NCI-H1092 (cell line): ENCODE data around the gene AGBL3.
"Not testable (repeated sequence)": the region's sequence is repeated elsewhere in the genome, so short reads cannot be mapped to it uniquely, and the experiment has no call there.

ENCODE experiments used
- DNase-seq: peaks from one replicate; lab custom pipeline; 2025; lab: John Stamatoyannopoulos, UW

The AGBL3 gene

GRCh38 chr7:135168489-135169140 lies 182.3 kb downstream of the AGBL3 start:
- no peak for DNase-seq

DNA sequence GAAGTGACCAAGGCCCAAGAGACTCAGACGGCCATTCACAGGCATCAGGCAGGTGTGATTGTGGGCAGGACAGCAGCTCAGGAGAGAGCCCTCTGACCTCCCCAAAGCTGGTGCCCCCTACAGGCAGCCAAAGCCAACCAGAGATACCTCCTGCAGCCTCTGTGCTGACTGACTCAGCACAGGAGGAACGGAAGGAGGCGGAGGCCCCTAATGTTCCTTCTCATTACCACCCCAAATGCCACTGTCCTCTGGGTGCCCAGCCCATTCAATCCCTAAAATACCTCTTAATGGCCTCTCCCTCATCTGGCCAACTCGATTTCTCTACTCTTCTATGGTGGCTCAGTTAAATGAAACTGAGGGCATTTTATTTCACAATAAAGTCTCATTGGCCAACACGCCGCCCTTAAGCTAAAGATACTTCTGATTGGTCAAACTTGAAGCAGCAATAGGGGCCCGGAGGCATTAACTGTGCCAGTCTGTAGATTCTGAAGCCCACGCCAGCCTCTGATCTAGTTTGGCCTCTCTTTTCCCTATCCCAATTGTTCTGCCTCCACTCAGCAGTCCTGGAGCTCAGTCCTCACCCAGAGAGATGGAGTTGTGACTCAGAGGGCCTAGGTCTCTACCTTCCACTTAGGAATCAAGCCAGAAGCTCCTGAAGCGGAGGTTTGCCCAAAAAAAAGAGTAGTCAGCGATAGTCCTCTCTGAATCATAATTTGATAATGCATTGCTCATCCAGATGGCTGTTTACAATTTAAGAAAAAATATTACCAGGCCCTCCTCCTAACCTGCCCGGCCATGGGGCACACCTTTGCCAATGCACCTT lies 183.0 kb downstream of the AGBL3 start:
- DNase-seq = no peak

- DNase-seq = no peak
Measured at GRCh38 chr7:135169964-135170273, 183.6 kb downstream of the AGBL3 start.

GRCh38 chr7:135170274-135170997 lies 184.1 kb downstream of the AGBL3 start, which contains the start of gene CYREN:
Gene CYREN, minus strand, starts transcription at chr7:135170707. Its CDS starts 1,785 bp downstream, at chr7:135168922.
- peak; percentile 95 for DNase-seq

DNA sequence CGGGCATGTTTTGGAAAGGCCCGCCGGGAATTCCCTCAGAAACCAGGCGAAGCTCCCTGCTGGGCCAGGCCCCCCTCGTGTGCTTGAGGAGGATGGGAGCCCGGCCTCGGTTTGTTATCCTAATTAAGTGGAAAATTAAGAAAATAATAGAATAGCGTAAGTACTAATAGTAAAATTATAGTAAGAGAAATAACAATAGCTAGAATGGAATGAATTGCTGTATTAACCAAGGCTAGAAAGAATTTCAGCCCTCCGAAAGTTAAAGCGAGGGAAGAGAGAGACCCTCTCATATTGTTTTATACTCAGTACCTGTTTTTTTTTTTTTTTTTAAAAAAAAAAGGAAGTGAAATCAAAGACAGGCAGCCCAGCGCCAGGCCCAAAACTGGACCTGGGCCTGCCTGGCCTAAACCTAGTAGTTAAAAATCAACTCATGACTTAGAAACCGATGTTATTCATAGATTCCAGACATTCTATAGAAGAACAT lies 184.7 kb downstream of the AGBL3 start:
- not testable (repeated sequence) for DNase-seq

DNA sequence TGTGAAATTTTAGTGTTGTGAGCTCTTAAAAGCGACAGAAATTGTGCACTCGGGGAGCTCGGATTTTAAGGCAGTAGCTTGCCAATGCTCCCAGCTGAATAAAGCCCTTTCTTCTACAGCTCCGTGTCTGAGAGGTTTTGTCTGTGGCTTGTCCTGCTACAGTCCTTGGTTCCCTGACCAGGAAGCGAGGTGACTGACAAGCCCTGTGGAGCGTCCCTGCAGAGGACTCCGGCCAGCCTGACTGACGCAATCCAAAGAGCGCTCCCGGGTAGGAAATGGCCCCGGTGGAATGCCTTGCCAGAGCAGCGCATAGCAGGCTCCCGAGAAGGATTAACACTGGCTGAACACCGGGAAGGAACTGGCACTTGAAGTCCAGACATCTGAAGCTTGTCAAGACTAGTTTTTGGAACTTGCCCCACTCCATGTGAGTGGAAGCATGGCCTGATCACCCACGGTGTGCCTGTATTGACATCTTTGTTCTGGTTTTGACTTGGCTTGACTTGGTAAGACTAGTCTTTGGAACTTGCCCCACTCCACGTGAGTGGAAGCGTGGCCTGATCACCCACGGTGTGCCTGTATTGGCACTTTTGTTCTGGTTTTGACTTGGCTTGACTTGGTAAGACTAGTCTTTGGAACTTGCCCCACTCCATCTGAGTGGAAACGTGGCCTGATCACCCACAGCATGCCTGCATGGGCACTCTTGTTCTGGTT lies 185.4 kb downstream of the AGBL3 start:
- DNase-seq = not testable (repeated sequence)

GRCh38 chr7:135173916-135174315 lies 187.6 kb downstream of the AGBL3 start:
- not testable (repeated sequence) for DNase-seq

DNA sequence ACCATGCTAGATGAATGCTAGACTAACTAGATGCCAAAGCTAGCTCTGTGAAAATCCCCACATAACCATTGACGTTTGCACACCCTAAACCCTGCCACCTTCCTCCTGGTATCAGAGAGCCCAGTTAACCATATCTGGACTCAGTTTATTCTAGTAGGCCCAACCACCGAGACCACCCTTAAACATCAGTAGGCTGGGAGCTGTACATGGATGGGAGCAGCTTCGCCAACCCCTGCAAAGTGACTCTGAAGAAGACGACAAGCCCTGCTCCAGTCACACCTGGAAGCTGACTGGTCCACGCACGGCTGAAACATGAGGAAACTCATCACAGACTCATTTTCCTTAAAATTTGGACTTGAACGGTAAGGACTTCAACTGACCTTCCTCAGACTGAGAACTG lies 188.6 kb downstream of the AGBL3 start:
- DNase-seq = no peak

DNA sequence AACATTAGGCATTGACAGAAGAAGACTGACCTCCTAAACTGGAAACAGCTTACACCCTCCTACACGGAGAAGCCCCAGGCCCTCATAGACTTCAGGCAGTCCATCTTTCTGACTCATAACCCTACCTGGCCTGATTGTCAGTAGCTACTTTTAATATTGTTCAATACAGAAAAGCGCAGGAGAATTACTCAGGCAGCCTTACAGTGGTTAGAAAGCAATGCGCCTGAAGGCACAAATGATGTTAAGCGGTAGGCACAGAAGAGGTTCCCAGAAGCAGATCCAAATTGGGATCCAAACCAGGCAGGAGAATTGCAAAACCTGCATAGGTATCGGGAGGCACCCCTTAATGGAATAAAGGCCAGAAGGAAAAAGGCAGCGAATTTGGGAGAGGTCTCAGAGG lies 189.6 kb downstream of the AGBL3 start:
- DNase-seq = no peak

DNA sequence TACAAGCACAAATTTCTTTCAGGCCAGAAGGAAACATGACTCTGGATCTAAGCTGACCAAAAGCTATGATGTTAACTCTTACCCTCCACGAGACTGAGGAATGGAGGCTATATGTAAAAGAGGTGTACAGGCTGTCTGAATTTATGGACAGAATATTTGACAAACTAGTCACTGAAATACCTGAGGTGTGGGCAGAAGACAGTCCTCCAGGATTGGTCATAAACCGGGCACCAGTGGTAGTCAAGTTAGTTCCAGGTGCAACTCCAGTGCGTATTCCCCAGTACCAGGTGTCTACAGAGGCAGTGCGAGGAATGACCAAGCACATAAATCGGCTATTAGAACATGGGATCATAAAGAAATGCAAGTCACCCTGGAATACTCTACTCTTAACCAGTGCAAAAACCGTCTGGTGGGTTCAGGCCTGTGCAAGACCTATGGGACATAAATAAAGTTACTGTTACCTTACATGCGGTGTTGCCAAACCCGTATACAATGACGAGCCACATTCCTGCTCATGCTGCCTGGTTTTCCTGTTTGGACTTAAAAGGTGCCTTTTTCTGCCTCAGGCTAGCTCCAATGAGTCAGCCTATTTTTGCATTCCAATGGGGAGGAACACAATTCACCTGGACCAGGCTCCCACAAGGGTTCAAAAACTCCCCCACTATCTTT lies 190.9 kb downstream of the AGBL3 start:
- no peak for DNase-seq

DNA sequence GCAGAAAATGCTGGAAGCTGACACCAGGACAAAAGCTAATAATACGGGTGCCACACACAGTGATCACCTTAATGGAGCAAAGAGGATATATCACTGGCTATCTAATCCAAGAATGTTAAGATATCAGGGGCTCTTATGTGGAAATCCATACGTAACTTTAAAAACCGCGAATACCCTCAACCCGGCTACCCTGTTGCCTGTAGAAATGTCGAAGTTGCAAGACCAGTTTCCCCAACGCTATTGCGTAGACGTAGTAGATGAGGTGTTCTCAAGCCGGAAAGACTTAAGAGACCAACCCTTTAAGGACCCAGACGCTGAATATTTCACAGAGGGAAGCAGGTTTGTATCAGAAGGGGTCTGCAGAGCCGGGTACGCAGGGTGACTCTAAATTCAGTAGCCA lies 192.1 kb downstream of the AGBL3 start:
- DNase-seq = no peak

- DNase-seq = no peak
Measured at GRCh38 chr7:135179321-135179925, 193.1 kb downstream of the AGBL3 start.

- no peak for DNase-seq
Measured at GRCh38 chr7:135180122-135180521, 193.8 kb downstream of the AGBL3 start.

GRCh38 chr7:135181261-135181928 lies 195.1 kb downstream of the AGBL3 start:
- DNase-seq = no peak

GRCh38 chr7:135181929-135182678 lies 195.8 kb downstream of the AGBL3 start:
- no peak for DNase-seq

- no peak for DNase-seq
Measured at GRCh38 chr7:135183478-135183877, 197.2 kb downstream of the AGBL3 start.

GRCh38 chr7:135184254-135184841 lies 198.0 kb downstream of the AGBL3 start:
- no peak for DNase-seq
